Ishikawa (cell line): ENCODE results near the gene DIP2C.

Experiments used
- CEBPB ChIP-seq: IDR thresholded peaks from 2 replicates; pipeline ENCODE4 v1.6.1; 2012
- CREB1 ChIP-seq: IDR thresholded peaks from 2 replicates; pipeline ENCODE4 v1.6.1; 2012; ENCODE audit warnings: low read depth
- EGR1 ChIP-seq: IDR thresholded peaks from 2 replicates; pipeline ENCODE4 v1.6.1; 2012
- EP300 ChIP-seq: IDR thresholded peaks from 2 replicates; pipeline ENCODE4 v1.6.1; 2012; ENCODE audit warnings: borderline replicate concordance
- FOXM1 ChIP-seq: IDR thresholded peaks from 2 replicates; pipeline ENCODE4 v1.6.1; 2012; ENCODE audit warnings: low read depth, borderline replicate concordance
- MAX ChIP-seq: IDR thresholded peaks from 2 replicates; pipeline ENCODE4 v1.6.1; 2012
- NFIC ChIP-seq: IDR thresholded peaks from 2 replicates; pipeline ENCODE4 v1.6.1; 2012
- RAD21 ChIP-seq: IDR thresholded peaks from 2 replicates; pipeline ENCODE4 v1.6.1; 2012; ENCODE audit warnings: low read depth
- REST ChIP-seq: IDR thresholded peaks from 2 replicates; pipeline ENCODE4 v1.6.1; 2012; ENCODE audit warnings: low read depth, mild to moderate bottlenecking
- TAF1 ChIP-seq: IDR thresholded peaks from 2 replicates; pipeline ENCODE4 v1.6.1; 2012; ENCODE audit warnings: low read depth, mild to moderate bottlenecking
- TCF12 ChIP-seq: IDR thresholded peaks from 2 replicates; pipeline ENCODE4 v1.6.1; 2012; ENCODE audit warnings: low read depth
- TEAD4 ChIP-seq: IDR thresholded peaks from 2 replicates; pipeline ENCODE4 v1.6.1; 2012
- USF1 ChIP-seq: IDR thresholded peaks from 2 replicates; pipeline ENCODE4 v1.6.1; 2012
- YY1 ChIP-seq: IDR thresholded peaks from 2 replicates; pipeline ENCODE4 v1.6.1; 2012; ENCODE audit warnings: low read depth
- ZBTB7A ChIP-seq: IDR thresholded peaks from 2 replicates; pipeline ENCODE4 v1.6.1; 2012; ENCODE audit warnings: low read depth

DIP2C gene

GRCh38 chr10:251982-252582 lies 437.4 kb downstream of the DIP2C start:
- TF ChIP-seq TEAD4 (no peak), EP300 (no peak), TAF1 (no peak), EGR1 (no peak), RAD21 (no peak), CREB1 (no peak), ZBTB7A (no peak), REST (no peak)

GRCh38 chr10:248307-248706 lies 441.2 kb downstream of the DIP2C start:
- TF ChIP-seq EP300 (no peak), NFIC (no peak), YY1 (no peak), FOXM1 (no peak), TAF1 (no peak), TCF12 (no peak), CEBPB (no peak), TEAD4 (no peak), CREB1 (no peak), MAX (no peak), REST (no peak), ZBTB7A (no peak), EGR1 (no peak), RAD21 (no peak), USF1 (no peak)

- no peak for TF ChIP-seq USF1
- TF ChIP-seq TEAD4 = no peak
- no peak for TF ChIP-seq REST
- no peak for TF ChIP-seq FOXM1
- no peak for TF ChIP-seq MAX
- no peak for TF ChIP-seq TCF12
- no peak for TF ChIP-seq RAD21
These were observed 442.0 kb downstream of the DIP2C start for GRCh38 chr10:247480-247879.

GRCh38 chr10:246431-246830 lies 443.0 kb downstream of the DIP2C start:
- TF ChIP-seq FOXM1 = no peak
- no peak for TF ChIP-seq RAD21
- TF ChIP-seq REST = no peak
- TF ChIP-seq TEAD4 = no peak
- no peak for TF ChIP-seq CREB1
- no peak for TF ChIP-seq MAX
- TF ChIP-seq YY1 = no peak
